GM15510 (cell line): ENCODE data around the gene RDH8.

Experiments used
- POLR2A ChIP-seq: IDR thresholded peaks from 3 replicates; pipeline ENCODE4 v1.6.1; 2011; ENCODE audit warnings: borderline replicate concordance; ENCODE audit not compliant: insufficient read length; ENCODE audit errors: extremely low read depth

The RDH8 gene

DNA sequence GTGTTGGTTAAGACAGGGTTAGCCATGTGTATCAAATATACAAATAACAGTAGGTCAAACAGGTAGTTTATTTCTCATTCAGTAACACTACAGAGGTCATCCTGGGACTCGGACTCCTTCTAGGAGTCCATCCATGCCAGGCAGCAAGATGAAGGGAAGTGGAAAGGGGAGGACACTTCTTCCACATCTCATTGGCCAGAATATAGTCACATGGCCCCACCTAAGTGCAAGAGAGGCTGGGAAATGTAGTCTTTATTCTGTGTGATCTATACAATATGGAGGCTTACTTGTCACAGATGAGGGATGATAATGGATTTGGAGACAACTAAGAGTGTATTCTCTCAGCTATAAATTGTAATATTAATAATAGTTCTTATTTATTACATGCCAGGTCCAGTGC lies 31.1 kb downstream of the RDH8 start:
- no peak for TF ChIP-seq POLR2A

GRCh38 chr19:10045371-10045770 lies 32.1 kb downstream of the RDH8 start:
- TF ChIP-seq POLR2A = no peak

DNA sequence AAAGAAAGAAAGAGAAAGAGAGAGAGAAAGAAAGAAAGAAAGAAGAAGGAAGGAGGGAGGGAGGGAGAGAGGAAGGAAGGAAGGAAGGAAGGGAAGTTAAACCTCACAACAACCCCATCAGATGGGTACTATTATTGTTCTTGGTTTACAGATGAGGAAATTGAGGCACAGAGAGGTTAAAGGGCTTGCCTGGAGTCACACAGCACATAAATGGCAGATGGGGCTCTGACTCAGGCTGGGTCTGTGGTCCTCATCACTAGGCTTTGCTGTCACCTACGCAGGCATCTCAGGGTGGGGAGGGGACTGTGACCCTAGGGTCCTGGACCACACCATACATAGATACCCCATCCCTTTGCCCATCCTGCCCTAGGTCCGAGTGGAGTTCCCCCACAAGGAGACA lies 36.3 kb downstream of the RDH8 start:
- no peak for TF ChIP-seq POLR2A

DNA sequence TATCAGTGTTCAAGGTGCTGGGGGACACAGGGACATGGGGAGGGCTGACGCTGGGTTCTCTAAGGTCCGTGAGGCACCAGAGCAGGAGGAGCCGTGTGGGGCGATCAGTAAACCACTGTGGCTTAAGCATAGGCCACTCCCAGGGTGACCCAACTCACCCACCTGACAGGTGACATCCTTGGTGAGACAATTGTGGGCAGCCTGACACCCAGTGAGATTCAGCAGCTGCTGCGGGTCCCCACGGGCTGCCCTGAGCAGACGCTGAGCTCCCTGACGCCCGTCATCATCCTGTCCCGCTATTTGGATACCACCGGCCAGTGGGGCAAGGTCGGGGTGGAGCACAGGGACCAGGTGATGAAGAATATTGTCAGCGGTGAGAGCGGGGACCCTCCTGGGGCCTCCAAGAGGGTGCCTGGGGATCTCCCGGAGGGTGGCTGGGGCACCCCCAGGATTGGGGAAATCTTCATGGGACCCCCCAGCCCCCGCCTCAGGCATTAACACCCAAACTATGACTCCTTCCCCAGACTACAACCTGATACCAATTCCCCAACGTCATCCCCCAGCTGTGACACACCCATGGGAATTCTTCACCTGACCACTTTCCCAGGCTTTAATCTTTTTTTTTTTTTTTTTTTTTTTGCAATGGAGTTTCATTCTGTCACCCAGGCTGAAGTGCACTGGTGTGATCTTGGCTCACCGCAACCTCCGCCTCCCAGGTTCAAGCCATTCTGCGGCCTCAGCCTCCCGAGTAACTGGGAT lies 39.5 kb downstream of the RDH8 start:
- TF ChIP-seq POLR2A = no peak

DNA sequence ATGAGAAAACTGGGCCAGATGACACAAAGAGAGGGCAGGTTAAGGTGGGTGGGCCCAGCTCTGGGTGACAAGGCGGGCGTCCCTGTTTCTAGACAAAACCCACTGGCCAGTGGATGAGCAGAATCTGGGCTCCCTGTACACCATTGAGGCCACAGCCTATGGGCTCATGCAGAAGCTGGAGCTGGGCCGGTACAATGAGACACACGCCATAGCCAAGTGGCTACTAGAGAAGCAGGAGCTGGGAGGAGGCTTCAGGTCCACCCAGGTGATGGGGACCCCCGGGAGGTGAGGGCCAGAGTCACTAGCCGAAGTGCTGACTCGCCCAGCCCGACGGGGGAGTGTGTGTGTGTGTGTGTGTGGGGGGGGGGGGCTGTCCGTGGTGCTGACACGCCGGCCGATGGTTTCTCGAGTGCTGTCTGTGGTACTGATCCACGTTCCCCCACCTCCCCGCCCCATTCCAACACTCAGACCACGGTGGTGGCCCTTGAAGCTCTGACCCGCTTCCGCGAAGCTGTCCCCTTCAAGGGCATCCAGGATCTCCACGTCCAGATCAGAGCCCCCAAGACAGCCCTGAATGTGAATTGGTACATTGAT lies 48.5 kb downstream of the RDH8 start:
- no peak for TF ChIP-seq POLR2A

GRCh38 chr19:10068205-10068604 lies 54.9 kb downstream of the RDH8 start:
- no peak for TF ChIP-seq POLR2A

- TF ChIP-seq POLR2A = no peak
Observed at GRCh38 chr19:10069046-10069445, 55.8 kb downstream of the RDH8 start.

GRCh38 chr19:10070730-10071446 lies 57.6 kb downstream of the RDH8 start:
- no peak for TF ChIP-seq POLR2A
